Skeletal muscle cell (primary cell): ENCODE measurements around the gene NF2.

Source experiments
- DNase-seq: peaks from one replicate; pipeline ENCODE4 v3.0.0-alpha.2; 2010; ENCODE audit warnings: low read depth
- H3K4me3 ChIP-seq: 2 replicates; pipeline ENCODE4 v1.5.1; 2011; ENCODE audit warnings: low read depth, mild to moderate bottlenecking, control low read depth, low read length, moderate library complexity

NF2 gene

DNA sequence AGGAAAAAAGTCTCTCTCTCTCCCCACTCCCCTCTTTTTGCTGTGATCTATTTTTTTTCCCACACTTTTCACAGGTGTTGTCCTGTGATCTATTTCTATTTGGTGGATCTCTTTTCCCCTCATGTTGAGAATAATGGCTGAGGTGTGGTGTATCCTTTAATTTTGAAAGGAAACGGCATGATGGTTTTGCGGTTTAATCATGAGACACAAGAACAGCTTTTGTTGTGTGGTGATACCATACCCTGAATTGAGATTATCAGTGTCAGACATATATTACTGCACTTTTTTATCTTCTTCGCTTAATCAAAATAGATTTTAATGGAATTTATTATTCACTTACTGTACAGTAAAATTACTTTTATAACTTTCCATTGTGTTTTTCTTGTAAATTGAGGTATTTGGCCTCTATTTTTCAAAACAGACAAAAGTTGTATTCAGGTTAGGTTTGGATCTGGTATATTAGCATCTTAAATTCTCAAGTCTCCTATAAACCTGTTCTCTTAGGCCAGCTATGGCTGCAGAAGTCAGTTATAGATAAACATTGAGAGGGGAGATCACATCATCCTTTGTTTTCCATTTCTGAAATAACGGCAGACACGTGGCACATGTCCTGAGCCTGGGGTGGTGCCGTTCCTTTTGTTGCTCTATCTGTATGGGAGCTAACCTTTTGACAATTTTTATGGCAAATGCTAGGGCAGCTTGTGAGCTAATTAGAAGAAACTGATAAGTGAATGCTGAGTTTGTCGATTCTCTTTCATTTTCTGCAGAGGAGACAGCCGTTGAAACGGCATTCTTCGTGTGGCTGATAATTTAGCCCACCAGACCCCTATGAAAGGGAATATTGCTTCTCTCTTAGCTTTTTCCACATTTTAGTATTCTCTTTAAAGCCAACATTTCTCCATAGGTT lies 25.8 kb downstream of the NF2 start:
- no peak overlapping the region for H3K4me3 ChIP-seq
- no peak for DNase-seq

DNA sequence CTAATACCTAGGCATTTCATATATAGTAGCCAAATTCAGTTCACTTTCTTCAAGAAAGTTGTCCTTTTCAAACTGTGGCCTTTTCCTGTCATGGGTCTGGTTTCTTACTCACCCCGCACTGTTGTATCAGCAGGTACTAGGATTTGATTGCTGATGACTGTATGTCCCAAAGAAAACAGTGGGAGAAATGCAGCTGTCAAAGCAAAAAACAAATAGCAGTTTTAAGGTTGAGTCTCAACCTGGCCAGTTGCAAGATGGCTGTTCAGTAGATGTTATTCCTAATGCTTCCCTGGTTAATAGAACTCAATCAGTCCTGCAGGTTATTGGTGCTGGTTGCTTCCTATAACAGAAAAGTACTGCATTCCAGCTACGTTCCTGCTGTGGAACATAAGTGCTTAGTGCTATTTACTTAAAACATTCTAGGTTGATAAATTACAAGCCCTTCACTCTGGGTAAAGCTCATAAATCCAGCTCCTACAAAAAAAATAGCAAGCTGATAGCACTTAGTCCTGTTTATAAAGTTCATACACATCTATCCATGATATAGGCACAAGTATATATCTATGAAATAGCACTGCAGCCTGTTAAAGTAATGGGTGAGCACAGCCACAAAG lies 26.6 kb downstream of the NF2 start:
- no peak overlapping the region for H3K4me3 ChIP-seq
- DNase-seq: no peak

DNA sequence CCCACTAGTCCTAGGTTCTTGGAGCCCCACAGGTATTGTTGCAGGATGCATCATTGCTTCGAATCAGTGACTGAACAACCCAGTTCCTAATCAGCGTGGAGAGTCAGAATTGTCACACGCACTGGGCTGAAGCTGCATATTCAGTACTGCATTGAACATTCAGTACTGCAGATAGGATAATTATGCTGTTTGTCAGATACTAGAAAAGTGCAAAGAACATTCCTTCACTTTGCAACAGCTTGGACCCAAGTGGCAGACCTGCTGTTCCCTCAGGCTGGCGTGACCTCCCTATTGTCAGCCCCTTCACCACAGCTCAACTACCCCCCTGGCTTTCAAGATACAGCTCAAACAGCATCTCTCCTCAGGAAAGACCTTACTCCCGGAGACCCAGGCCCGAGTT lies 27.6 kb downstream of the NF2 start:
- H3K4me3 ChIP-seq: no peak overlapping the region
- DNase-seq: no peak

DNA sequence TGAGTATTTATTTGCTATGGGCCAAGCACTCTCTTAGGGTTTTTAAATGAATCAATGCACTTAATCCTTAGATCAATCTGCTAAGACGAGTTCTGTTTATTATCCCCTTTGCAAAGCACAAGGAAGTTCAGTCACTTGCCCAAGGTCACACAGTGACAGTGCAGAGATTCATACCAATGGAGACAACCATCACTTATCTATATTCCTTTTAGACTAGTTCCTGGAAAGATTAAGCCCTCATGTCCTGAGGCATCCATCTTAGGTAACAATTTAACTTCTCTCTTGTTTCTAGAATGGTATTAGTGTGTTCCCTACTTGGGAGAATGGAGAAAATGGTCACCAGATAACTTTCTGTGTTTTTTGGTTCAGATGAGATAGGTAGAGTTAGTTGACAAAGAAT lies 28.3 kb downstream of the NF2 start:
- no peak overlapping the region for H3K4me3 ChIP-seq

DNA sequence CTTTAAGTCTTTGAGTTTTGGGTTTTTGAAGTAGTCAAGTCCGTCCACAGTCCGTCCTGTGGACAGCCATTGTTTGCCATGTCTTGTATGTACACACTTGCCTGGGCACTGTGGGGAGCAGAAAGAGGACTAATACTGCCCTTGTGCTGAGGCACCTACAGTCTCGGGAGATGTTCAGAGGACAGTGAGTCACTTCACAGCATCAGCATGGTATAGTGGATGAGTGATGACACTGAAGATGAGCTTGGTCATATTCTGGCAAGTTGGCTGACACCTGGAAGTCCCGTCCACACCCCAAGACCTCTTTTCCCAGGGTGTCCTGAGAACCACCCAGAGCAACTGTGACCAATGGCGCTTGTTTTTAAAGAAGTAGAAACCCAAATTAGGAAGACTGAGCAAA lies 29.2 kb downstream of the NF2 start:
- H3K4me3 ChIP-seq: no peak overlapping the region
- DNase-seq: no peak

More for the DNA sequence above, 28.3 kb downstream of the NF2 start:
- DNase-seq: no peak

DNA sequence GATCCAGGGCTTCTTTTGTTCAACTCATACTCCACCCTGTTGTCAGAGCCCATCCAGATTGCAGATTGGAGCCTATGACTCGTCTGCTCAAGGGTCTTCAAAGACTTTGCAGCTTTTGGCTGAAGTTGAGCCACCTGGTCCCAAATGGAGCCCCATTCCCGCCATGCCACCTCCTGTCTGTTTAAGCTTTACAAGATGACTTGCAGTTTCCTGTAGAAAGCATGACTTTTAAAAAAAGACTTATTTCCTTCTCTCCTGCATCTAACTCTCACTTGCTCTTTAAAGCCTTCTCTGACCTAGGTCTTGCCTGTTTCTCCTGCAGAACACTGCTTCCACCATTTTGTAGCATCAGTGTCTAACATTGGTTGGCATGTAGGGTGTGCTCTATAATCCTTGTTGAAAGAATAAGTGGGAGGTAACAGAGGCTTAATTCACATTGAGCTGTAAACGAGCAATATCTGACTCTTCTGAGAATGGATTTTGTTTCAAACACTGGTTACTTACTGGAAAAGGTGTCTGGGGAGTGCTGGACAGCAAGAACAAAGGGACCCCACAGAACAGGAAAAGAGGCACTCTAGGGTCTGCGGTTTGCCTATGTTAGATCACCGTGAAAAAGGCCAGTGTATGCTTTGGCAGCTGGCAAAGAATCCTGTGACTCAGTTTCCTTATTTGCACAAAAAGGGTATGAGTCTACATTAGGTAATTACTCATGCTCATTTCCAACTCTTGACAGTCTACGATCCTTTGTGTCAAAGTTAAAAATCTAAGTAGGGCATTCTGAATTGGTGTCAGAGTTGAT lies 30.3 kb downstream of the NF2 start:
- no peak overlapping the region for H3K4me3 ChIP-seq

DNA sequence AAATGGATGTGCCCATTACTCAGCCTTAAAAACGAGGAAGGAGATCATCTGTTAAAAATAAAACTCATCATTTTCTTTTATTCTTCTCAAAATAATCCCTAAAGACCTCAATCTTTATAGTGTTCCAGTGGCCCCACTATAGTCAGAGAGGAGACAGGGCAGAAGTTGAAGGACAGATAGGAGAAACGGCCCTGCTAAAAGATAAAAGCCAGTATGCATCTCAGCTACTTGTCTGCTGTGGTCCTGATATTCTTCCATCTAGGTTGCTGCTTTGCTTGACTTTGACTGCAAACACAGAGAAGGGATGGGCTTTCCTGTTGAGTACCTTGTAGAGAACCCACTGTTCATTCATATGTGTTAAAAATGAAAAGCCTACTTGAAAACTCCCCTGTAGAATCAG lies 31.4 kb downstream of the NF2 start:
- DNase-seq: no peak
- H3K4me3 ChIP-seq: no peak overlapping the region

More for the DNA sequence above, 30.3 kb downstream of the NF2 start:
- no peak for DNase-seq

DNA sequence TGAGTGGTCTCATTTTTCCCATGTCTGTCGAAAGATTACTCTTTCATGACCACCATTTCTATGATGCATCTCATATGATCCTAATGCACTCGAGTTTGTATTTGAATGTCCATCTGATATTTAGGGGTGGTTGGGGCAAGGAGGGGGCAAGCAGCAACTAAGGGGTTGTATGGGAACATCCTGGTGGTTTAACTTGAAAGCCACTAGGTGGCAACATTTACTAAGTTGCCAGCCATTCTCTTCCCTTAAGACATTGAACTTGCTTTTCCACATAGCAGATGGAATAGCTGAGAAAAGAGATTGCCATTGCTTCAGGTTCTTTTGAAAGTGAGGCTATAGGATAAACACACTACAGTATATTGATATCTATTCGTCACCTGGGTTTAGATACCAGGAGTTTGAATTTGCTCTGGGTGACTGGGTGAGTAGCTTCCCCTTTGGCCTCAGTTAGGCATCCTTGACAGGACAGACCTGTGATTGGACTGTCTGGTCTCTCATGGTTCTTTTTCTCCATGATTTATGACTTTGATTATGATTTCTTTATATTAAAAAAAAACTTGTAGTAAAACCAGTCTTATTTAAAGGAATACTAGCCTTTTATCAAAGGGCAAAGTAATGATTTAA lies 32.4 kb downstream of the NF2 start:
- H3K4me3 ChIP-seq: no peak overlapping the region
- DNase-seq: no peak

DNA sequence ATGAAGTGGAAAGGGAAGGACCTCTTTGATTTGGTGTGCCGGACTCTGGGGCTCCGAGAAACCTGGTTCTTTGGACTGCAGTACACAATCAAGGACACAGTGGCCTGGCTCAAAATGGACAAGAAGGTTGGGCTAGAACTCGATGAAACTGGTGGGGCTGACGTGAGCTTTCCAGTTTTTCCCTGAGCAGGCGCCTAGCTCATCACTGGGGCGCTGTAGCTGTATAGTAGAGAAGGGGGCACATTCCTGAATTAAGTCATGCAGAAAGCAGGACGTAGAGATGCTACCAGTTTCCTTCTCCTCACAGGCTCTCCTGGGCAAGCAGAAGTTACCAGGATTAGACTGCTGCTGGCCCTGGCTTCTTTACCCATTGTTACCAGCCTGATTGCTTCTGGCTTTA lies 33.3 kb downstream of the NF2 start:
- DNase-seq: no peak
- H3K4me3 ChIP-seq: no peak overlapping the region

DNA sequence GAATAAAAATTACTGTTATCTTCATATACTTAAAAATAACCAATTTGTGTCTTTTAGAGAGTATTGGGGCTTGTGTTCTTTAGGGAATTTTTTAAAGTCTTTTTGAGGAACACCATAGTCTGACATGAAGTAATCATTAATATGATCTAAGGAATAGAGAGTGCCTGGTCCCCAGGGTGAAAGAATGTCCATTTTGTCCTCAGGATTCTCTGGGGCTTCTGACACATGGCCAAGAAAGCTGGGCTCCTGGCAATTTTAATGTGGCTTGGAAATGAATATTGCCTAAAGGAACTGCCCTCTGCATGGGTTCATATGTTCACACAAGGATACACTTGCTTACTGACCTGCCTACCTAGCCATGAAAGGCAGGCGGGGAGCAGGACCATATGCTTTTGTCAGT lies 33.7 kb downstream of the NF2 start:
- H3K4me3 ChIP-seq: no peak overlapping the region
- no peak for DNase-seq

DNA sequence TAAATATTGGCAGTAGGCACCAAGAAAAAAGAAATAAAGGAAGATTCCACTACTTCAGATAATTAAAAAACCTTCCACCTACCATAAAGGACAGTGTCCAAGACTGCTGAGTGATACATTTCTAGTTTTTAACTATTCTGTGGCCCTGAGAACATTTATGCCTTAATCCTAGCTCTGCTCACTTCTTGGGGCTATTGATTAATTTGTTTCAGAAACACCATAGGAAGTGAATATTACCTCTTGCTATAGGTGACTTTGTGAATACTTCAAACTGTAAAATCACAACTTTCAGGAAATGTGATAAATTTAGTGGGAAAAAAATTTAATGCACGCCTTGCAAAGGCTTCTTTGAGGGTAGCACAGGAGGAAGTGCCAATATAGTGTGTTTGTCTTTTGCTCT lies 35.2 kb downstream of the NF2 start:
- no peak for DNase-seq
- no peak overlapping the region for H3K4me3 ChIP-seq

DNA sequence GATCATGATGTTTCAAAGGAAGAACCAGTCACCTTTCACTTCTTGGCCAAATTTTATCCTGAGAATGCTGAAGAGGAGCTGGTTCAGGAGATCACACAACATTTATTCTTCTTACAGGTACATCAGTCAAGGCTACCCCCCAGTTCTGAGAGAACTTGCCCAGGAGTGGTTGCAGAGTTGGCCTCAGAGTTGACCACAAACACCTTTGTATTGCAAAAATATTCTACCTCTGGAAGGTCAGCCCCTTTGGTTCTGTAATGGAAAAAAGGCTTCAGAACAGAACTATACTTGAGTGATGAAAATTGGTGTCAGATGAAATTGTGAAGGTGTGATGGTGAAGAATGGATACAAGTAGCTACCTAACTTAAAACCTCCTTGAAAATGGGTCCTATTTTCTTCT lies 35.7 kb downstream of the NF2 start:
- no peak overlapping the region for H3K4me3 ChIP-seq
- DNase-seq: no peak

DNA sequence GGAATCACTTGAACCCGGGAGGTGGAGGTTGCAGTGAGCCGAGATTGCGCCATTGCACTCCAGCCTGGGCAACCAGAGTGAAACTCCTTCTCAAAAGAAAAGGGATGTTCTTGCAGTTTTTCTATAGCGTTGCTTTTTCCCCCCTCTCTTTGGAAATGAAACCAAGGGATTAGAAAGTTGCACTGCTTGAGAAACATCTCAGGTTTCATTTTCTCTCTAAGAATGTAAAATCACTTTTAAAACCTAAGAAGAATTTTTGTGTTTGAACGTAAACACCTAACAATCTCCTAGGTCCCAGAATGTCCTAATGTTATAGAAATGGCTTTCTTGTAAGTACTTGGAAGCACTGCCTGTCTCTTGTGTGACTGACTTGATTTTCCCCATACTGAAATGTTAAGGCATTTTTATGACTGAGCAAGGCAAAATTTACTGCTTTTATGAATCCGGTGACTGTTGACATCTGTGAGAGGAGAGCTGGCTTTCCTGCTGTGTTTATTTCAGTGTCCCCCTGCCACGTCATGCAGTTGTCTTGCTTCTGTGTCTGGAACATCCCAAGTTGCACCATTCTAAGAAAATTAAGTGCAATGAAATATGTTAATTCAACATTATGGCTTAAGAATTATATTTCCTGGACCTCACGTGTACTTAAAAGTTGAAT lies 37.7 kb downstream of the NF2 start:
- H3K4me3 ChIP-seq: no peak overlapping the region
- peak; percentile 32 for DNase-seq

DNA sequence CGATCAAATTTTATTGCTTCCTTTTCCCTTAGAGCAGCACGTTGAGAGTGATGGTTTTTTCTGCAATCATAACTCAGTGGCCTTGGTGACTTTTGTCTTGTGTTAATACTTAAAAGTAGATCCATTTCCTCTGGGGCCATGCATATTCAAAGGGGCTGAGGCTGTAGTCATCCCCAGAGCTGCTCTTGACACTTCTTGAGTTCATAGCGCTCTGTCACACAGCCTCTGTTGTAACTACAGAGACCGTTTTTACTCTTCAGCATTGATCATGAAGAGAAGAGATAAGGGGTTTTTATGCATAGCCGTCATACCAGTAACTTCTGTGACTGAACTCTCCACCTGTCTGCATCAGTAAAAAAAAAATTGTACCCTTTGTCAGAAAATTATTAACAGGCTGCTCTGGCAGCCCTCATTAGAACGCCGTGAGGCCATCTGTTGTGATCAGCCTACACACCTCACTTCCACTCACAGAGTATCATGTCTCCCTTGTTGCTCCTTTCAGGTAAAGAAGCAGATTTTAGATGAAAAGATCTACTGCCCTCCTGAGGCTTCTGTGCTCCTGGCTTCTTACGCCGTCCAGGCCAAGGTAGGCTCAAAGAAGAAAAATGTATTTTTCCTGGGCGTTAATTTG lies 38.4 kb downstream of the NF2 start:
- DNase-seq: no peak

DNA sequence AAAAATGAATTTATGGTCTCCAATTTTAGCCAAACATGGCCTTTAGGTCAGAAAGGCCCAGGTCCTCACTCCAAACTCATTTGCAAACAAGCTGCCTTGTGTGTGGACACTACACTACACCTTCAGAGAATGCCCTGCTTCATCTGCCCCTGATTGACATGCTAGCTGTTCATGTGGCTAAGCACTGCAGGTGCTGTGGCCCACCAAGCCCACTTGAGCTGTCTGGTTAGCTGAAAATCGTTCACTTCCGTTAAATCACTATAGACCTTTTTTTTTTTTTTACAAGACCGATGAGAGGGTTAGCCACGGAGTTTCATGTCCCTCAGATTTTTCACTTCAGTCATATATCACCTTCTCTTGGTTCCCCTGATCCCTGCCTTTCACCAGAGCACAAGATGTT lies 39.3 kb downstream of the NF2 start:
- H3K4me3 ChIP-seq: no peak overlapping the region
- no peak for DNase-seq

More for the DNA sequence above, 38.4 kb downstream of the NF2 start:
- H3K4me3 ChIP-seq: no peak overlapping the region

DNA sequence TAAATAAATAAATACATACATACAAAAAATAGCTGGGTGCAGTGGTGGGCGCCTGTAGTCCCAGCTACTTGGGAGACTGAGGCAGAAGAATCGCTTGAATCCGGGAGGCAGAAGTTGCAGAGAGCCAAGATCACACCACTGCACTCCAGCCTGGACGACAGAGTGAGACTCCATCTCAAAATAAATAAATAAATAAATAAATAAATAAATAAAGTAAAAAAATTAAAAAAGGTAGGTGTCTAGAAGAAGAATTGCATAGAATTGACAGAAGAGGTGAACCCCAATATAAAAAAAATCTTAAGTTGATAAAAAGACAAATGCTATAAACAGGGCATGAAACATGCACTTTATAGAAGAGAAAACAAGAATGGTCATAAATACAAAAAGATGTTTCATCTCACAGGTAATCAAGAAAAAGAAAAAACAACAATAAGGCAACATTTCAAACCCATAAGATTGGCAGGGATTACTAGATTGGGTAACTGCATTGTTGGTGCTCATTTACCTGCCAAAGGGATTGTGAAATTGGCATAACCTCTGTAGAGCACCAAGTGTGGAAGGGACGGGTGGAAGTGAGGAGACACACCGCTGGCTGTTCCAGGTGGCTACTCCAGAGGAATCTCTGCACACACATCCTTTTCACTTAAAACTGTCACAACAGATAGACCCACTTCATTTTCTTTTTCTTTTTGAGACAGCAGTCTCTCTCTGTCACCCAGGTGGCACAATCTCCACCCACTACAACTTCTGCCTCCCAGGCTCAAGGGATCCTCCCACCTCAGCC lies 44.7 kb downstream of the NF2 start:
- H3K4me3 ChIP-seq: no peak overlapping the region
- DNase-seq: no peak

DNA sequence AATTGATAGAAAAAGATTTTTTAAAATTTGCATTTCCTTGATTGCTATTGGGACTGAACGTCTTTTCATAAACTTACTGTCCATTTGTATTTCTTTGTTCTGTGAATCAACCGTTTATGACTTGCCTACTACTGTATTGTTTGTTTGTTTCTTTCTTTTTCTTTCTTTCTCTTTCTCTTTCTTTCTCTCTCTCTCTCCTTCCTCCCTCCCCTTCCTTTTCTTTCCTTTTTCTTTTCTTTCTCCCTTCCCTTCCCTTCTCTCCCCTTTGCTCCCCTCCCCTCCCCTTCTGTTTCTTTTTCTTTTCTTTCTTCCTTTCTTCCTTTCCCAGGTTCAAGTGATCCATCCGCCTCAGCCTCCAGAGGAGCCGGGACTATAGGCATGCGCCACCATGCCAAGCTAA lies 46.9 kb downstream of the NF2 start:
- no peak for DNase-seq
- no peak overlapping the region for H3K4me3 ChIP-seq

DNA sequence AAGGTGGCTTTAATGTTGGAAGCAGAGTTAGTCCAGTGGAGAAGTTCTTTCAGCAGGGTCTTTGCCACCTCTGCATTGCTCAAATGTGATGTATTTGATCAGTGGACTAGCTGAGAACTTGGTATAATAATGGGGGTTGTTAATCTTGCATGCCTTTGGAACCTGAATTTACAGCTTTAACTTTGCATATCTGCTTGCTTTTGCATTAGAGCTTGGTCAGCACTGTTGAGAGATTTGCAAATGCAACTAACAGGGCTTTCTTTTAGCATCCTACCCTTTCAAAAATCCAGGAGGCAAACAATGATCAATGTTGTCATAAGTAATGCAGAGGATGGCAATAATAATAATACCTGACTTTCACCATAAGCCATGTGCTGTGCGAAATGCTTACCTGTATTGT lies 48.2 kb downstream of the NF2 start:
- no peak overlapping the region for H3K4me3 ChIP-seq
- DNase-seq: no peak
